Vagina (tissue), 2 donors: ENCODE data around the gene PPM1E.
"Not testable (repeated sequence)": the region's sequence is repeated elsewhere in the genome, so short reads cannot be mapped to it uniquely, and the experiment has no call there.

Experiments used
- CTCF ChIP-seq, 3 experiments: fragments of 450-650 bp in 2 of 3; fragments of 200-600 bp in 1 of 3; sonication (generic) in 1 of 3; IDR thresholded peaks; one replicate each; pipeline ENCODE4 v1.5.1; 2017 to 2019; ENCODE audit warnings: antibody characterized with exemption in 3 of 3, mild to moderate bottlenecking in 2 of 3, moderate library complexity in 2 of 3
- POLR2A ChIP-seq, 2 donors: fragments of 450-650 bp; IDR thresholded peaks; one replicate each; pipeline ENCODE4 v1.6.1; 2017; ENCODE audit warnings: antibody characterized with exemption in 2 of 2, mild to moderate bottlenecking in 2 of 2, moderate library complexity in 2 of 2
- POLR2AphosphoS5 ChIP-seq, 2 donors: sonication (generic); formaldehyde crosslinking; IDR thresholded peaks; one replicate each; pipeline ENCODE4 v1.9.0; 2017; ENCODE audit warnings: antibody characterized with exemption in 2 of 2, mild to moderate bottlenecking in 2 of 2, low read depth in 1 of 2; ENCODE audit not compliant: insufficient read depth in 1 of 2

DNA sequence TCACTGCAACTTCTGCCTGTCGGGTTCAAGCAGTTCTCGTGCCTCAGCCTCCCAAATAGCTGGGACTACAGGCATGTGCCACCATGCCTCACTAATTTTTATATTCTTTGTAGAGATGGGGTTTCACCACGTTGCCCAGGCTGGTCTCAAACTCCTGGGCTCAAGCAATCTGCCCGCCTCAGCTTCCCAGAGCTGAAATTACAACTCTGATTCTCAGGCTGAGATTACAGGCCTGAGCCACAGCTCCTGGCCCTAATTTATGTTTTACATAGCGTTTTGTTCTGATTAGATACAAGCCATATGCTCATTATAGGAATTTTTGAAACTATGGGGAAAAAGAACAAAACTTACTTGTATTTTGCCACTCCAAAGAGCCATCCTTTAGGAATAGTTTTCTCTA is 22.8 kb downstream of the PPM1E start:
- TF ChIP-seq CTCF (IDR thresholded peaks at IDR 0.05); POLR2AphosphoS5 (IDR thresholded peaks at IDR 0.05; ENCODE audit: insufficient read depth in 1 of 2, low read depth in 1 of 2); POLR2A (IDR thresholded peaks at IDR 0.05): not testable (repeated sequence)
